Activated CD4-positive, alpha-beta T cell treated with anti-CD3 and anti-CD28 coated beads, Interleukin-2, amount 50 U/mL, for 4 hours (primary cell): ENCODE measurements around the gene TNIP1.

Experiments used
- DNase-seq, 2 experiments: peaks; one replicate each; pipeline ENCODE4 v3.0.0-alpha.2; 2020

Gene TNIP1

DNA sequence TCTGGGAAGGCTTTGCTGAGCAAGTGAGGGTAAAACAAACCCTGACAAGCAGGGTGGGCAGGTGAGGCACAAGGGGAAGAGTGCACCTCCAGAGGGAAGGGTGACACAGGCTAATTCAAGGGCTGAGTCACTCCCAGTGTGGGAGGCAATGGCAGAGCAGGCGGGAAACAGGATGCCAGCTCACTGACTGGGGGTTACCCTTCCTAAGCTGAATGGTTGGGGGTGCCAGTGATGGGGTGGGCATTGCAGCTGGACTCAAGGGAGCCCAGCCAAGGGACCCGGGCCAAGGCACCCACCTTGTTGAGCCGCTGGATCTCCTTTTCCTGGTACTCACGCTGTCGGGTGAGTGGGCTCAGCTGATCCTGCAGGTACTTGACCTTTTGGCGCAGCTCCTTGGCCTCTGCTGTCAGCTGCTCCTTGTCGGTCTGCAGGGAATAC, 42.0 kb downstream of the TNIP1 start:
- no peak for DNase-seq

DNA sequence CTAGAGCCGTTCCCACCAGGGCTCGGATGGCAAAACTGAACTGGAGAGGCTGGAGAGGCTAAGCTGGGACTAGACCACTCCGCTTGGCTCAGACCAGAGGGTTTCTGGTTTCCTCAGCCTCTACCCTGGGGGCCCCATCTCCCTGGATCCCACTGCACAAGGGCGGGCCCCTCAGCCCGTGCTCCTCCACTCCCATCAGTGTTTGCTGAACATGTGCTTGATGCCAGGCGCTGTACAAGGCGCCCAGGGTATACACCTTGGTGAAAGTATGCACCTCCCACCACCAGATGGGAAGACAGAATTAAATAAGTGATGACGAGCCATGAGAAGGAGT, 42.5 kb downstream of the TNIP1 start:
- DNase-seq: no peak

DNA sequence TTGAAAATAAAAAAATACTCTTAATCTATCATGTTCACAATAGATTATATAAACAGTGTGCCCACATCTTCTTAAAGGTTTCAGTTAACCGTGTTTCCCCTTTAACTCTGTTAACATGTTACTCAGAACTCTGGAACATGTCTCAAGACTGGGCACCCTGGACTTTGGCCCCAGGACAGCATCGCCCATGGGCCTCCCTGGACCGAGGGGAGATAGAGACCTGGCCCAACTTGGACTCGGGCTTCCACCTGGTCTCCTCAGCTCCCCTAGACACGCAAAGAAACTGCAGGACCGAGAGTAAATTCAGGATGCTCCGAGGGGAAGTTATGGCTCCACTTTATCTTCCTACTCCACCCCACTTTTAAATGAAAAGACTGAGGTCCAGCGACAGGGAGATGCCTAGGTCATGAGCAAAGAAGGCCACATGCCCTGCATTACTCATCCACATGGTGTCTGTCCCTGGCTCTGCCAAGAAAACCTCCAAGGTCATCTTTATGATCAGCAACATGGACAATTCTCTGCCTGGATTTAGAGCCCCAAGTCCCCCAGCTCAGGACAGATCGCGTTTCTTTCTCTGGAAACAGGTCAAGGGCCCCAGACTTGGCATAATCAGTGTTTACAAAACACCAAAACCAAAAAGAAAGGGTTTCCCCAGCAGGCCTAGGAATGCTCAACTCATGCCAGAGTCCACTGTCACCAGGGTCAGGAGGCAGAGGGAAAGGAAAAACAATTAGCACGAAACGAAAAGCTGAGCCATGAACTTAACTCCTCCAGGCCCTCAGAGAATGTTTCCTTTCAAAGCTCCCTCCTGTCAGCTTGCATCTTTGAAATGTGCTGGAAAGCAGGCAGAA, 43.0 kb downstream of the TNIP1 start:
- no peak for DNase-seq

DNA sequence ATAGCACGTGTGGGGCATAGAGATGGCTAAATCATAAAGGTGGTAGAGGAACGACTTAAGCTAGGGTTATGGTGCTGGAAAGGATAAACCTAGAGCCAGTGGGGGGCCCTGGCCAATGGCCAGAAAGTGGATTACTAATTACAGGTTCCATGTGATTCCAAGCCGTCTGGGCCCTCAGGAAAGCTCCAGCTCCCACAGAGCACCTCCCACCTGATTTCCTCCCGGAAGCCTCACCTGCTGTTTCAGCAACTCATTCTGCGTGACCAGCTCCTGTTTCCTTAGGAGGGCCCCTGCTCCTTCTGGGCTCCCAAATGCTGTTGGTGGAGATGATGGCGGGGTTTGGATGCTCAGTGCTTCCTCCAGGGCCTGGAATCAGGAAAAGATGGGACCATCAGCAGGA, 44.3 kb downstream of the TNIP1 start:
- DNase-seq: no peak

DNA sequence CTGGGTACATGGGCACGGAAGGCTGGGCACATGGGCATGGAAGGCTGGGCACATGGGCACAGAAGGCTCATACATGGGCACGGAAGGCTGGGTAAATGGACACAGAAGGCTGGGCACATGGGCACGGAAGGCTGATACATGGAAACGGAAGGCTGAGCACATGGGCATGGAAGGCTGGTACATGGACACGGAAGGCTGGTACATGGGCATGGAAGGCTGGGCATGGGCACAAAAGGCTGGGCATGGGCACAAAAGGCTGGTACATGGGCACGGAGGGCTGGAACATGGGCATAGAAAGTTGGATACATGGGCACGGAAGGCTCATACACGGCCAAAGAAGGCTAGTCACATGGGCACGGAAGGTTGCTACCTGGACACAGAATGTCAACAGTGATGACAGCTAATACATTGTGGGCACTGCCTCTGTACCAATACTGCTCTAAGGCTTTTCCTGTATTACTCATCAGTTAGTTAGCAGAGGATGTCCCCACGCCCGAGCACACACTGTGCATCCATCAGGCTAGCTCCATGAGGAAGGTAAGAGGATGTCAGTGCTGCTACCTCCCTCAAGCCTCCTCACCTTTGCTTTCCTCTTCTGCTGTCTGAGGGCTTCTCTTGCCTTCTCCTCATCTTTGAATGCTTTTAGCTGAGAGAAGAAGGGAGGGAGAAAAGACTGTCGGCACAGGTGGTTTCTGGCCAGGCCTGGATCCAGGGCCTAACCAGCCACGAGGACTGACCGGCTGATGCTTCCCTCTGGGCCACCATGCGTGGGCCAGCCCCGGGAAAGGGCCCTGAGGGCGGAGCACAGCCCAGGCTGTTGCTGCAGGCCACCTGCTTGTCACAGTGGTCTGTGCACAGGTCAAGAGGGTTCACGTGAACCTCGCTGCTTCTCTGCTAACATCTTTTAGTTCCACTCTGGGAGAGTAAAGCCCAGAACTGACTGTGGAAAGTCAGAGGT, 46.1 kb downstream of the TNIP1 start:
- no peak for DNase-seq

DNA sequence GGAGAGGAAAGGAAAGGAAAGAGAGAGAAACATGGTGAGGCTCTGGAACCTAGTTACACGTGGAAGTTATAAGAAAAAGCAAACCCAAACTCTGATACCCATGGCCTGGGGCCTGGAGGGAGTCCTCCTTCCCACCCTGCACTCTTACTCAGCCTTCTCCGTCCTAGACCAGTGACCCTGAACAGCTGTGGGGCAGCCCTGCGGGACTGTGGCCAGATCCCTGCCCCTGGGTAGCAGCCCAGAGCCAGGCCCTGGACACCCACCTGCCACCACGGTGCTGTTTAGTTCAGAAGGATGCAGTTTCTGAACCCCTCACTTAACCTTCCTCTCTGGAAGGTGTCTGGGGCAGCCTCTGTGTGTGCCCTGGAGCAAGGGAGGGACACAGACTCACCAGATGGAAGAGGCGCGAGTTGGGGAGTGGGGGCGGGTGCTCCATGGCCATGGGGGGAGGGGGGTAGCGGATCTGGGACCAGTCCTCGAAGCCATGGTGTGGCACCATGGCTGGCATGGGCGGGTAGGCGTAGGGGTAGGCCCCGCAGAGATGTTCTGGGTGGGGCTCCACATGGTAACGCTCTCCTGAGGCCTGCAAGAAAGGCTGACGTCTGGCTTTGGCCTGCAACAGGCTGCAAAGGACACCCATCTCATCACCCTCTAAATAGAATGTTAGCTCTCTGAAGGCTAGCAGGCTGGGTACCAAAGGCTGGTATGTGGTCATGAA, 47.5 kb downstream of the TNIP1 start:
- no peak for DNase-seq

DNA sequence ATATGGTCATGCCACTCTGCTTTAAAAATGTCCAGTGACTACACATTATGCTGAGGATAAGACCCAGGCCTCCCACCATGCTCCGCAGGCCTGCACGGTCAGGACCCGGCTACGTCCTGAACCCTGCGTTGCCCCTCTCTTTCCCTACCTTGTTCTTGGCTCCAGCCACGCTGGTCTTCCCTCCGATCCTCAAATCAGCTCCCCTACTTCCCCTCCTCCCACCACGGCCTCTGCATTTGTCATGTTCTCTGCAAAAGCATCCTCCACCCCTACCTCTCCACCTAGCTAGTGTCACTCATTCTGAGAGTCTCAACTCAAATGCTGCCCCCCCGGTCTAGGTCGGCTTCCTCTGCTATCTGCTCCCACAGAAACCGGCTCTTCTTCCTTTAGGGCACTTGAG, 49.3 kb downstream of the TNIP1 start:
- DNase-seq: no peak

DNA sequence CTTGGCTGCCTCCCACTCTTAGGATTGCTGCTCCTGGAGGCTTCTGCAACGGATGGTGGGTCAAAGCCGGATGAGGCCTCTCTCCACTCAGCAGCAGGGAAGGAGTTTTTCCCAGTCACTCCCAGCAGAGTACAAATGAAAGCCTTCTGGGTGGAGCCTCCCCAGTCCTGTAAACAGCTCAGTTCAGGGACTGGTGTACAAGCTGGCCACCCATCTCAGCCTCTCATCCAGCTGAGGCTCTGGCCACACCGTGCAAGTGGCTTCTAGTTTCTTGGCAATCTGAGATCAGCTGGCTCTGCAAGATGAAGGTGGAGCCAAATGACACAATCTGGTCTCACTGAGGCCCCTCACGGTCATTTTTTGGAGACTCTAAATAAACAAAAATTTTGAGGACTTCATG, 50.5 kb downstream of the TNIP1 start:
- no peak for DNase-seq

DNA sequence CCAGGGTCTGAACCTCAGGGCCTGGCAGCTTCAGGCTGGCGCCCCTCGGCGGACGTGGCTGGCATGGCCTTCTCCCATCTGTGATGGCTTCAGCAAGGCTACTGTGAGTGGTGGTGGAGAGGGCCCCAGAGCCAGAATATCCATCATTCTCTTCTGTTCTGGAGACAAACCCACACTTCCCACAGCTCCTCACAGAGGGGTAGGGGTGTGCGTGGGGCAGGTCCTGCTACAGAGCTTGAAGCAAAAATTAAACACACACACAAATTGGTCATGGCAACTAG, 50.8 kb downstream of the TNIP1 start:
- DNase-seq: no peak

DNA sequence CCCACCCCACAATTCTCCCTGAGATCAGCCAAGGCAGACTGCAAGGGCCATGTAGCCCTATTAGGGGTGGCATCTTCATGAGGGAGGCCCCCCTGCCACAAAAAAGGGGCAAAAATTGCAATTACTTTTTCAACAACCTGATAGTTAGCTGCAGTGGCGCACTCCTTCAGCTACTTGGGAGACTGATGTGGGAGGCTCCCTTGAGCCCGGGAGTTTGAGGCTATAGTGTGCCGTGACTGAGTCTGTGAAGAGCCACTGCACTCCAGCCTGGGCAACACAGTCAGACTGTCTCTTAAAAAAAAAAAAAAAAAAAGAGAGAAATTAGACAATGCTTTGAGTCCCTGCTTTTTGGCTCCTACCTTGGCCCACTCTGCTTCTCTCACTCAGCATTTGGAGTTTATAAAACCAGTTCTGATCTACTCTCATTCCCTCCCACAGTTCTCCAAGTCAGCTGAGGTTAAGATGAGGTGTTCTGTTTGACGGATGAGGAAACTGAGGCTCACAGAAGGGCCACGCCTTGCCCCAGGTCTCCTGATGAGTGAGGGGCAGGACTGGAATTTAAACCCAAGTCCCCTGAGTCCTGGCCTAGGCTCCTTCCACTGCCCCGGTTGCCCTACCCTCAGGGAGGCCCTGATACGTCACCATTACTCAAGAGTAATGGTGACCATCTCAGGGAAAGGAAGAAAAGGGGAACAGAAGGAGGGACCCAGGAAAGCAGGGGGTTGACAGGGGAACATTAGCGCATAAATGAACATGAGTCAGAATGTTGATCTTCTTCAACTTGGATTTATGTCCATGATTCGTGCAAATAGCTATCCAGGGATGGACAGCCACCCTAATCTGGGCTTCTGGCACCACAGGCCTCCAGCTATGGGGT, 51.4 kb downstream of the TNIP1 start:
- no peak for DNase-seq

DNA sequence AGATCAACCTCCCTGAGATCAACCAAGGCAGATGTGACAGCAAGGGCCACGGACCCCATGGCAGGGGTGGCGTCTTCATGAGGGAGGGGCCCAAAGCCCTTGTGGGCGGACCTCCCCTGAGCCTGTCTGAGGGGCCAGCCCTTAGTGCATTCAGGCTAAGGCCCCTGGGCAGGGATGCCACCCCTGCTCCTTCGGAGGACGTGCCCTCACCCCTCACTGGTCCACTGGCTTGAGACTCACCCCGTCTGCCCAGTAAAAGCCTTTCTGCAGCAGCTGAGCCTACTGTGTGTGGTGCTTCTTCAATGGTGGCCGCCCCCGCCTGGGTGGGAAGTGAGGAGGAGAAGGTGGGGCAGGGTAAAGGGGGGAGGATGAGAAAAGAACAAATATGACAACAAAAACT, 52.1 kb downstream of the TNIP1 start:
- DNase-seq: no peak

DNA sequence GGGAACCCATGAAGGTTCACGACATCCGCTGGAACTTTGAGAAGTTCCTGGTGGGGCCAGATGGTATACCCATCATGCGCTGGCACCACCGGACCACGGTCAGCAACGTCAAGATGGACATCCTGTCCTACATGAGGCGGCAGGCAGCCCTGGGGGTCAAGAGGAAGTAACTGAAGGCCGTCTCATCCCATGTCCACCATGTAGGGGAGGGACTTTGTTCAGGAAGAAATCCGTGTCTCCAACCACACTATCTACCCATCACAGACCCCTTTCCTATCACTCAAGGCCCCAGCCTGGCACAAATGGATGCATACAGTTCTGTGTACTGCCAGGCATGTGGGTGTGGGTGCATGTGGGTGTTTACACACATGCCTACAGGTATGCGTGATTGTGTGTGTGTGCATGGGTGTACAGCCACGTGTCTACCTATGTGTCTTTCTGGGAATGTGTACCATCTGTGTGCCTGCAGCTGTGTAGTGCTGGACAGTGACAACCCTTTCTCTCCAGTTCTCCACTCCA, 52.8 kb downstream of the TNIP1 start:
- no peak for DNase-seq

DNA sequence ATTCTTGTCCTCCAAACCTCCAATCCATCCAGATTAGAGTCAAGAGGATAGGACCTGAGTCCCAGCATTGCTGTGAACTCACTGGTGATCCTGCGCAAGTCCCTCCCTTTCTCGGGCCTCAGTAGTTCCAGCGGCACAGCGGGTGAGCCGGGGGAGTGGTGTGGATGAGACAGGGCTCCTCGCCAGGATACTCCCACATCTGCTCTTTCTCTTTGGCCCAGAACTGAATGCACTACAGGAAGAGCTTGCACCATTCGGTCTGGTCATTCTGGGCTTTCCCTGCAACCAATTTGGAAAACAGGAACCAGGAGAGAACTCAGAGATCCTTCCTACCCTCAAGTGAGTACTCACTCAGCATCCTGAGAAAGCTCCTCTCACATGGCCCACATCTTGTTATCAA, 54.2 kb downstream of the TNIP1 start:
- DNase-seq: no peak

DNA sequence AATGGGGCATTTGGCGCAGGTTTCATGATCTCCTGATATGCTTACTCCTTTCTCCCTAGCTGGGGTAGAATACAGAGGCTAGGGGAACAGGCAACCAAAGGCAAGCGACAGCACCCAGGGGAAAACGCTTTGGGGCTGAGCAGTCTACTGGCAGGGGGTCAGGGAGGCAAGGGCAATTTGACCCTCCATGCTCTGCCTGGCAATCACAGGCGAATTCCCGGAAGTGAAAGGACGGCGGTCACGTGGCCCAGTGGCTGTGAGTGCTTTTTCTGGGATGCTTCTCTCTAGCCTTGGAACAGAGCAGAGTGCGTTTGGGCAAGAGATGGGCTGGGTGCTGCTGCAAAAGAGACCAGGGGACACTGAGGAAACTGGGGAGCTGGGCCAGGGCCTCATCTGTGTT, 54.7 kb downstream of the TNIP1 start:
- no peak for DNase-seq

DNA sequence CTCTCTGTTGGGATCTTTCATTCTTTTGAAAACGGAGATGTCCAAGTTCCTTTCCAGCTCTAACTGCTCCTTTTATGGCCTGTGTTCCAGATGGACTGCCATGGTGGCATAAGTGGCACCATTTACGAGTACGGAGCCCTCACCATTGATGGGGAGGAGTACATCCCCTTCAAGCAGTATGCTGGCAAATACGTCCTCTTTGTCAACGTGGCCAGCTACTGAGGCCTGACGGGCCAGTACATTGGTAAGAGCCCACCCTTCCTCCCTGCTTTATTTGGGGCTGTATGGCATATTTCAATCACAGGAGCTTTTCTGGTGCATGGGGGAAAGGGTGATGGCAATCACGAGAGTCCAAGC, 55.6 kb downstream of the TNIP1 start:
- DNase-seq: no peak

DNA sequence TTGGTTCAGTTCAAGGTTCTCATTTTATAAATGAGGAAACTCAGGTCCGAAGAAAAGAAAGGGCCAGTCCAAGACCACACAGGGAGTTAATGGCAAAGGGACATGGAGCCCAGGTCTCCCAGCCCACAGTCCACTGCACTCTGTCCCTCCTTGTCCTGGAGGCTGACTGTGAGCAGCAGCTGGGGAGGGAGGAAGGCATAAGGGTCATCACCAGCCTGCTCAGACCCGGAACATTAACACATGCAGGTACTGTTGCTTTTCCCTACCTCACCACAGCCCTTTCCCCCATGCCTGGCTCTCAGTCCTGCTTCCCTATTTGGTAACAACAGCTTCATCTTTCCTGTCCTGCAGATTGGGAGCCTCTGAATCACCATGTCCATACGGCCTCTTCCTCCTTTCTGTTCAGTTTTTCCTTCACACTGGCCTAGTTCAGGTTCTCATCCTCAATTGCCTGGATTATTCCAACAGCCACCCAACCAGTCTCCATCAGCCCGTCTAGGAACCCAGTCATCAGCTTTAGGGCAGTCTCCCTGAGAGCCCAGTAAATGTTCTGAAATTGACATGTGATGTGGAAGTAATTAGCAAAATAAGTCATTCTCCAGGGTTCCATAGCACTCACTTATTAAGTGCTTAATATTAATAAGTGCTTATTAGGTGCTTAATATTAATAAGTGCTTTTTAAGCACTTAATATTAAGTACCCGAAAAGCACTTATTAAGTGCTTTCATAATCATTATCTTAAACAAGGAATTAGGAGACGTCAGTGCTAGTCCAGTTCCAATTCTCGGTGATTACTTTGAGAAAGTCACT, 56.2 kb downstream of the TNIP1 start:
- DNase-seq: no peak

DNA sequence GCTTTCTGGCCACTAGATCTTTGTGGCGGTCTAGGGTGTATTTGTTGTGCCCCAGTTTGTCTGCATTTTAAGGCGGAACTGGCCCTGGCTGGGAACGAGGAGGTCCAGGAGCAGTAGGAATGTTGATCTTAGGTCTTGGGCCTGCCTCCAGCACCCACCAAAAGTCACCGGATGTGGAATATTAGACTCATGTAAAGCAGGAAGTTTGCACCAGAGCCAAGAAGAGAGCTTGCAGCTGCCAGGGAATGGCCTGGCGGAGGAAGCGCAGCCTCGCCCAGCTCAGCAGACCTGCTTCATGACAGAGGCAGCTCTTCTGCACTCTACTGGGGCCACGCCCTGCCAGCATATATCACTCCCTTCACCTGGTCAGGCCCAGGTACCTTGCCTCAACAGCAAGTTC, 57.2 kb downstream of the TNIP1 start:
- DNase-seq: no peak

DNA sequence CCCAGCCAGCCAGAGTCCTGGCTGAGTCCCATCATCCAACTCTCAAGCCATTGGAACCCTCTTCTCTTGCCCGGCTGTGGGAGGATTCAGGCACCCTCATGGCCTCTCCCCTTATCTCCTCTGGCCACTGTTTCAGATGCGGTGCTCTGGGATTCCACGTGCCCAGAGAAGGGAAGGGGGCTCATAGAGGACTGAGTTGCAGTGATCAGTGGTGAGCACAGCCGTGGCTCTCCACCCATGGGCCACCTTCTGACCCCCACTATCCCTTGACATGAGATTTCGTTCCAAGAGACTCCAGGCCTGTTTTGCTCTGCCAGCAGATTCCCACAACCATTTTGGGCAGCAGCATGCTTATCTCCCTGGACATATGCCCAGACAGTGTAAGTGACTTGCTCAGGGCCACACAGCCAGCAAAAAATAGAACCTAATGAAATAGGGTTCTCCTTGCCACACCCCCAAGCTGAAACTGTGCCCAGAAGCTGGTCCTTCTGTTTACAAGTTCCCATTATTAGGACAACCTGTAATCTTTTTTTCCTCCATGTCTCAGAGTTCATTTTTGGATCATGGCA, 57.7 kb downstream of the TNIP1 start:
- DNase-seq: no peak

DNA sequence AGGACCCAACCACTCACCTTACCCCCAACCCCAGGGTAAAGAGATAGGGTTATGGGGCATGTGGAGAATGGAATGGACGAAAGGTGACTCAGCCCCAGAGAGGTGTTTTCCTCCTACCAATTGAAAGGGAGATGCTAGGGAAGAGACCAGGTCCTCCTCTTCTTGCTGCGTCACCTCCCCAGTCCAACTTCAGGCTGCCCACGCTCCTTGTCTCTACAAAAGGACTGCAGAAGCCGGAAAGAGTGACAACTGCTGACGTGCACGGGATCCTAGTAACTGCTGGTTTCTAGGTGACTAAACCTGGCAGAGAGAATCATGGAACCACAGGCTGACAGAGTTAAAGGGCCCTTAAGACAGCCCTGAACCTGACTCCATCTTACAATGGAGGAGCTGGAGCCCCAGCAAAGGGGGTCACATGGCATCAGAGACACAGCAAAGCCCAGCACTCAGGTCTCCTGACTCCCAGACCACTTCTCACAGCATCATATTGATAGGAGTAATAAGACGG, 58.3 kb downstream of the TNIP1 start:
- DNase-seq: no peak

DNA sequence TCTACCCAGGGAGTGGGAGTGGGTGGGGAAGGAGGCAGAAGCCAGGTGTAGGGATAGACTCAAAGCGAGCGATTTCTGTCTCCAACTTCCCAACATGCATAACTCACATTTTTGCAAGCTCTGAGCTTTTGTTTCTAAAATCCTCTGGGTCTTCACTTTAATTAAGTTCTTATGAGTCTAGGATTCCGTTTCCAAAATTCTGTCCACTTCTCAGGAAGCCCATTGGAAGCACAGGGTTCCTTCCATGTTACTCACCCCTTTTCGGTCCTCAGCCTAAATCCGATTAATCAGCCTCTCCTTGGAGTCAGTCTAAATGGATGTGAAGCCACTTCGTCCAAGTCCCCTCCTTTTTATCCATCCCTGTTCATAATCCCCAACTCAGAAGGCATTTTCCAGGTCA, 59.1 kb downstream of the TNIP1 start:
- DNase-seq: no peak
